Measurements from ENCODE around the gene FLT4.

The FLT4 gene

DNA sequence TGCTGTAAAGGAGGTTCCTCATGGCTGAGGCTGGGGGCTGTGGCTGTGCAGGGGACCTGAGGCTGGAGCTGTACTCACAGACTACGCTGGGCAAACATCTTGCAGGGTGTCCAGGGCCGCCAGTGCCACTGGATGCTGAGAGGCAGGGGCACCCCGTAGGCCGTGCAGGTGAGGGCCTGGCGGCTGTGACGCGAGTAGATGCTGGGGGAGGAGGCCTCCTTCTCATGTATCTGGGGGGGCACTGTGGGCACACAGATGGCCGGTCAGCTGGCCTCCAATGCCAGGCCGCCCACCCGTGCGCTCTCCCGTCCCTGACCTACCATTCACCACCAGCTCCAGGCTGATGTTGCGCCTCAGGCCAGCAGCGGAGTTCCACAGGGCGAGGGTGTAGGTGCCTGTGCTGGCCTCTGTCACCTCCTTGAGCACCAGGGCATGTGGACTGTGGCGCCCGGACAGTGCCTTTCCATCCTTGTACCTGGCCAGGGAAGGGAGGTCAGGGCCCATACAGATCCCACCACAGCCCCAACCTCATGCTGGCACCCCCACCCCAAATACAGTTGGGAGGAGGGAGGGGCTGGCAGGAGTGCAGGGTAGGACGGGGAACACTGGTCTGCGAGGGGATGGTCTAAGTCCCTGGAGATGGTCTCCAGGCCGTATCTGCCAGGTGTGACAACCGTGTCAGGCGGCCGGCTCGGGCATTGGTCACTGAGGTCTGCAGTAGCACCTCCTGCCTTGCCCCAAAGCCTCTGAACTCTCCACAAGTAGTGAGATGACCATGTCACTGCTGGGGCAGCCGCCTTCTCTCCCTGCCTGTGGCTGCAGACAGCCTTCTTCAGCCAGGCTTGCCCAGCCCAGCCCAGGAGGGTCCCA is 23.4 kb downstream of the FLT4 start:
- DNase-seq (ENCODE audit: low spot score in 2 of 2): no peak
- no peaks in the 10 kb centered on the region for H3K9me3 Mint-ChIP-seq
- no peak for ATAC-seq (replicated peaks; ENCODE audit: extremely low read depth, poor library complexity, severe bottlenecking)
- H3K4me1 Mint-ChIP-seq: peaks cover 15% of the 10 kb centered on the region
- peaks cover 3% of the 10 kb centered on the region for H3K36me3 Mint-ChIP-seq (ENCODE audit: insufficient read depth)
- H3K27me3 Mint-ChIP-seq: no peaks in the 10 kb centered on the region
- H3K4me3 Mint-ChIP-seq: no peak overlapping the region
- H3K27ac Mint-ChIP-seq (ENCODE audit: low read depth): no peak overlapping the region

DNA sequence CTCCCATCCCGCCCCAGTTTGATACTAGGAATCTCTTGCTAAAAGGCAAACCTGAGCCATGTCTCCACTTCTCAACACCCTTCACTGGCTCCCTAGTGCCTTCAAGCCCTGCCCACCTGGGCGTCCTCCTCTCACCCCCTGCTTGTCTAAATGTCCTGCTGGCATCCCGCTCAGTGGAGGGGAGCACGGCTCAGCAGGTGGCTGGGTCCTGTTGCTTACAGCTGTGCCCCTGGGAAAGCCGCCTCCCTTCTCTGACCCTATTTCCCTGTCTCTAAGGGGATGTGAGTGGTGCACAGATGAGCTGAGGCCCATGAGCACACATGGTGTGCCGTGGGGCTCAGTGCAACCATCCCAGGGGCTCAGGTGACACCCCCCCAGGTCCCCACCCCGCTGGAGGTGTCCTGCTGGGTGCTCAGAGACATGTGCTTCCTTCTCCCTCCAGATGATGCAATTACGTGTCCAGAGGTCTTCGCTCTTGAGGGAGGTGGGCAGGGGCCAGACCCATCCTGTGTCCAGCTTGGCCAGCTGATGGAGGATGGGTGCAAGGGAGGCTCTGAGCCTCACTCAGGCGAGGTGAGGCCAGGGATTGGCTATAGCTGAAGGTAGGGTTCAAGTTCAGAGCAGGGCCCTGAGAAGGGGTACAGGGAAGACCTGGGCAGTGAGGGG is 24.1 kb downstream of the FLT4 start:
- H3K4me1 Mint-ChIP-seq: peaks cover 15% of the 10 kb centered on the region
- ATAC-seq (replicated peaks; ENCODE audit: extremely low read depth, poor library complexity, severe bottlenecking): no peak

DNA sequence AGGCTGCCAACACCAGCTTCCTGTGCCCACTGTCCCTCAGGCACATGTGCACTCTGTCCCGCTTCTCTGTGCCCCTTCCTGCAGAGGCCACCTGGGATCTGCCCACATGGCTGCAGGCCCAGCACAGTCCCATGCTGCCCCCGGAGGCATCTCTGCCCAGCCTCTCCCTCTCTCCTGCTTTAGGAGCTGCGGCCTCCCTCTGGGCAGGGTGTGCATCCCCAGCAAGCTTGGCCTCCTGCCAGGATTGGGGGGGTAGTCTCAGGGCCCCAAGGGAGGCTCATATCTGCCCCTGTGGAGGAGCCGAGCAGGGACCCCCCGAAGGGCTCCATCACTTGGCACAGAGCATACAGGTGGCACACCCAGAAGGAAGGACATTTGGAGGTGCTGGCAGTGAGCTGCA is 24.8 kb downstream of the FLT4 start:
- no peak overlapping the region for H3K4me3 Mint-ChIP-seq
- no peaks in the 10 kb centered on the region for H3K27me3 Mint-ChIP-seq
- H3K36me3 Mint-ChIP-seq (ENCODE audit: insufficient read depth): peaks cover 2% of the 10 kb centered on the region
- H3K4me1 Mint-ChIP-seq: peaks cover 15% of the 10 kb centered on the region
- DNase-seq (ENCODE audit: low spot score in 2 of 2): no peak
- no peak for ATAC-seq (replicated peaks; ENCODE audit: extremely low read depth, poor library complexity, severe bottlenecking)
- no peak overlapping the region for H3K27ac Mint-ChIP-seq (ENCODE audit: low read depth)
- no peaks in the 10 kb centered on the region for H3K9me3 Mint-ChIP-seq

More for the DNA sequence above, 24.1 kb downstream of the FLT4 start:
- peak overlapping the region; percentile 75 for H3K27ac Mint-ChIP-seq (ENCODE audit: low read depth)
- no peak overlapping the region for H3K4me3 Mint-ChIP-seq
- H3K27me3 Mint-ChIP-seq: no peaks in the 10 kb centered on the region
- peaks cover 3% of the 10 kb centered on the region for H3K36me3 Mint-ChIP-seq (ENCODE audit: insufficient read depth)
- no peak for DNase-seq (ENCODE audit: low spot score in 2 of 2)
- no peaks in the 10 kb centered on the region for H3K9me3 Mint-ChIP-seq

DNA sequence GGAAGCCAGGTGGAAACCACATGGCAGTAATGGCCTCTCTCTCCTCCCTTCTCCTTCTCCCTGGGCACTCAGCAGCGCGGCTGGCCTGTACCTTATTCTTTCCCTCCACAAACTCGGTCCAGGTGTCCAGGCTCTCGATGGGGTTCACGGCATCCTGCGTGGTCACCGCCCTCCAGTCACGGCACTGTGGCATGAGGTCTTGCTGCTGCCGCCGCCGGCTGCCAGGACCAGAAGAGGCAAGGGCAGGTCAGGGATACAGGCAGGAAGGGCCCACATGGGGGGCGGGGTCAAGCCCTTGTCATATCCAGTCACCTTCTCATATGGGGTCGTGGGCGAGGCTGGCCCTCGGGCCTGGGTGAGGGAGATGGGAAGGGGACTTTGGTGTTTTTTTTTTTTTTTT is 25.6 kb downstream of the FLT4 start:
- H3K36me3 Mint-ChIP-seq (ENCODE audit: insufficient read depth): peaks cover 3% of the 10 kb centered on the region
- H3K27ac Mint-ChIP-seq (ENCODE audit: low read depth): no peak overlapping the region
- H3K4me3 Mint-ChIP-seq: no peak overlapping the region
- H3K9me3 Mint-ChIP-seq: no peaks in the 10 kb centered on the region
- ATAC-seq (replicated peaks; ENCODE audit: extremely low read depth, poor library complexity, severe bottlenecking) (no peak), DNase-seq (ENCODE audit: low spot score in 2 of 2) (no peak)
- H3K4me1 Mint-ChIP-seq: peaks cover 15% of the 10 kb centered on the region
- no peaks in the 10 kb centered on the region for H3K27me3 Mint-ChIP-seq

DNA sequence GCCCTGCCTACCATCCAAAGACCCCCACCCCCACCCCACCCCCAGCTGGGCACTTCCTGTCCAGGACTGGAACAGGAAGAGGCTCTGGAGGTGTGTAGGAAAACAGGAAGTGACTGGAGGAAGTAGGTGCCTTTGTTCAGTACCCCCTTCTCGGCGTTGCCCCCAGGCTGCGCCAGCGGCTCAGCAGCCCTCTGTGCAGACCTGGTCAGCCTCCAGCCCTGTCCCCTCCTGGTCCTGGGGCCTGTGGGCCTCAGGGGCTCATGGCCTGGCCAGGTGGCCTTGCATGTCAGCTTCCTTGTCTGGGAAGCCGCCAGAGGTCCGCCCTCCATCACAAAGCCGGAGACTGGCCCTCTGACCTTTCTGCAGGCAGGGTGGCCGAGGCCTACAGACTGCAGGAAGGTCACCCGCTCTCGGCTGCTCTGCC is 26.0 kb downstream of the FLT4 start:
- no peak overlapping the region for H3K4me3 Mint-ChIP-seq
- no peaks in the 10 kb centered on the region for H3K9me3 Mint-ChIP-seq
- no peaks in the 10 kb centered on the region for H3K27me3 Mint-ChIP-seq
- H3K27ac Mint-ChIP-seq (ENCODE audit: low read depth): no peak overlapping the region
- peaks cover 3% of the 10 kb centered on the region for H3K36me3 Mint-ChIP-seq (ENCODE audit: insufficient read depth)
- ATAC-seq (replicated peaks; ENCODE audit: extremely low read depth, poor library complexity, severe bottlenecking): no peak
- peaks cover 15% of the 10 kb centered on the region for H3K4me1 Mint-ChIP-seq
- no peak for DNase-seq (ENCODE audit: low spot score in 2 of 2)

DNA sequence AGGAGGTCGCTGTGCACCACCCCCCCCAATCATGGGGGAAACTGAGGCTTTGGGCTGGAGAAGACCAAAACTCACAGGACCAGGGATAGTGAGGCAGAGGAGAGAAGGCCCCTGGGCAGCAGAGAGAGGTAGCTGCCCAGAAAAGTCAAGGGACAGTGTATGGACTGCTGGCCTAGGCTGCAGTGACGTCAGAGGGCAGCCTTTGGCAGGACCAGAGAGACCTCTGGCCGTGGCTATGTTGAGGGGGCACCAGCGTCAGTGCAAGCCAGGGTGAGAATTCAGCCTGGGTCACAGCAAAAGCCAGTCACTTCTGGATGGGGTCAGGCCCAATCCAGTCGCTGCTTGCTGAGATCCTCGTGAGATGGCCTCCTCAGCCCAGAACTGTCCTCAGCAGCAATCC is 26.5 kb downstream of the FLT4 start:
- H3K4me1 Mint-ChIP-seq: peaks cover 15% of the 10 kb centered on the region
- DNase-seq (ENCODE audit: low spot score in 2 of 2): no peak
- no peaks in the 10 kb centered on the region for H3K27me3 Mint-ChIP-seq
- no peak for ATAC-seq (replicated peaks; ENCODE audit: extremely low read depth, poor library complexity, severe bottlenecking)
- H3K9me3 Mint-ChIP-seq: no peaks in the 10 kb centered on the region
- H3K4me3 Mint-ChIP-seq: no peak overlapping the region
- no peak overlapping the region for H3K27ac Mint-ChIP-seq (ENCODE audit: low read depth)
- peaks cover 3% of the 10 kb centered on the region for H3K36me3 Mint-ChIP-seq (ENCODE audit: insufficient read depth)

DNA sequence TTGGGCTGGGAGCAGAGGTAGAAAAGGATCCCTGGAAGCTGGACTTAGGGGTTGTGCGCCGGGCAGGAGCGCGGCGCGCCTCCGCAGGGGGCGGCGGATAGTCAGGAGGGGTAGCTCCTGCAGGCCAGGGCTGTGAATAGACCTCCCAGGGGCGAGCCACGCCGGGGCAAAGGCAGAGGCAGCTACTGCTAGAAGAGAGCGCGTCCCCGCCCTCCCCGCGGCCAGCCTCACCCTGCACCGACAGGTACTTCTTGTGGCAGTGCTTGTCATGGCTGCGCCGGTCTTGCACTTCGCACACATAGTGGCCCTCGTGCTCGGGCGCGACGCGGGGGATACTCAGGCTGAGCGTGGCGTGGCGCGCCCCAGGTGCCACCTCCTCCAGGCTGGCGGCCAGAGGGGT is 28.1 kb downstream of the FLT4 start:
- Mint-ChIP-seq H3K4me3 (no peak overlapping the region), H3K9me3 (no peaks in the 10 kb centered on the region), H3K36me3 (ENCODE audit: insufficient read depth) (peaks cover 3% of the 10 kb centered on the region), H3K27me3 (no peaks in the 10 kb centered on the region), H3K27ac (ENCODE audit: low read depth) (no peak overlapping the region), H3K4me1 (peaks cover 15% of the 10 kb centered on the region)
- no peak for DNase-seq (ENCODE audit: low spot score in 2 of 2)
- ATAC-seq (replicated peaks; ENCODE audit: extremely low read depth, poor library complexity, severe bottlenecking): no peak

DNA sequence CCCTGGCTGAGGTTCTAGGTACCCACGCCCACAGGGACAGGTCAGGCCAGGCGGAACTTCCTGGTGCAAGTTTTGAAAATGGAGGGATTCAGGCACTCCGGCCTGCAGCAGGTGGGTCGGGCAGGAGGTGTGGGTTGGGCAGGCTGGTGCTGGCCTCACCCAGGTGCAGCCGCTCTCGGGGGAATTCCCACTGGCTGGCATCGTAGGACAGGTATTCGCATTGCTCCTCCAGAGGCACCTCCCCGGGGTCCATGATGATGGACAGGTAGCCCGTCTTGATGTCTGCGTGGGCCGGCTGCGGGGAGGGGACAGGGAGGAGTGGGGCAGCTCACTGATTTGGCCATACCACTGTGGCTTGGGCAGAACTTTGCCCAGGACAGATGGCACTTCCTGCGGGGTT is 29.4 kb downstream of the FLT4 start:
- H3K36me3 Mint-ChIP-seq (ENCODE audit: insufficient read depth): peaks cover 5% of the 10 kb centered on the region
- no peaks in the 10 kb centered on the region for H3K9me3 Mint-ChIP-seq
- no peak for DNase-seq (ENCODE audit: low spot score in 2 of 2)
- no peak for ATAC-seq (replicated peaks; ENCODE audit: extremely low read depth, poor library complexity, severe bottlenecking)
- no peaks in the 10 kb centered on the region for H3K27me3 Mint-ChIP-seq
- no peak overlapping the region for H3K27ac Mint-ChIP-seq (ENCODE audit: low read depth)
- no peak overlapping the region for H3K4me3 Mint-ChIP-seq
- H3K4me1 Mint-ChIP-seq: peaks cover 11% of the 10 kb centered on the region

DNA sequence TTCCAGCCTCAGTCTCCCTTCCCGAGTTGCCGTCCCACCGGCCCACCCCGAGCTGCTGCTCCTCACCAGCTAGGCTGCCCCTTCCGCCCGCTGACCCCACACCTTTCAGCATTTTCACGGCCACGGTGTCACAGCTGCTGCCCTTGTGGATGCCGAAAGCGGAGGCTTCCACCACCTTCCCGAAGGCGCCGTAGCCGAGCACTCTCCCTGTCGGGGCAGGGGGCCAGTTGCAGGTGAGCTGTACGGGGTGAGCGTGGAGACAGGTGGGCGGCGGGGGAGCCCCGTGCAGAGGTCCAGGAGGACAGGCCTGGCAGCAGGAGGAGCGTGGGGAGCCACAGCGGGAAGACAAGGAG is 29.9 kb downstream of the FLT4 start:
- Mint-ChIP-seq H3K4me3 (peak overlapping the region; percentile 18), H3K27me3 (no peaks in the 10 kb centered on the region), H3K4me1 (peaks cover 7% of the 10 kb centered on the region), H3K27ac (ENCODE audit: low read depth) (no peak overlapping the region), H3K9me3 (no peaks in the 10 kb centered on the region), H3K36me3 (ENCODE audit: insufficient read depth) (peaks cover 5% of the 10 kb centered on the region)
- ATAC-seq (replicated peaks; ENCODE audit: extremely low read depth, poor library complexity, severe bottlenecking): no peak
- no peak for DNase-seq (ENCODE audit: low spot score in 2 of 2)

DNA sequence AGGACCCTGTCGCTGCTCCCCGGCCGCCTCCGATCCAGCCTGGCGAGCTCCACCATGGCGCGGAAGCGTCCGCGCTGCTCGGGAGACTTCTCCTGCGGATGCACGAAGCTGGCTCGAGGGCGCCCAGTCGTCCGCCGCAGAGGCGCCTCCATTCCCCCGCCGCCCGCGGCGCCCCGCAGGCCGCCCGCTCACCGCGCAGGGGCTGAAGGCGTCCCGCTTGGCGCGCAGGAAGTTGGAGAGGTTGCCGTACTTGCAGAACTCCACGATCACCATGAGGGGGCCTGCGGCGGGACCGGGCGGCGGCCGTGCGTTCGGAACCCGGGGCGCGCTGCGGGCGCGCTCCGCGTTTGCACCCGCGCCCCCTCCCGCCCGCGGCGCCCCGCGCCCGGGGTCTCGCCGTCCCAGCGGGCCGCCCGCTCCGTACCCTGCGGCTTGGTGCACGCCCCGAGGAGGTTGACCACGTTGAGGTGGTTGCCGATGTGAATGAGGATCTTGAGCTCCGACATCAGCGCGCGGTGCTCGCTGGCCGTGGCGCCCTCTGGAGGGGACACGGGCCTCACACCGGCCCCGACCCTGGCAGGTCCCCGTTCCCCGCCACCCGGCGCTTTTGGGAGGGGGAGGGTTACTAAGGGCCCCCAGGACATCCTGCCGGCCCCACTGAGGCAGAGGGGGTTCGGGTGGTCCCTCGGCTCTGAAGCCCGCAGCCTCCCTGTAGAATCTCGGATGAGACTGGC is 30.4 kb downstream of the FLT4 start:
- H3K4me1 Mint-ChIP-seq: peaks cover 5% of the 10 kb centered on the region
- no peak overlapping the region for H3K27ac Mint-ChIP-seq (ENCODE audit: low read depth)
- ATAC-seq (replicated peaks; ENCODE audit: extremely low read depth, poor library complexity, severe bottlenecking) (peak; percentile 58), DNase-seq (ENCODE audit: low spot score in 2 of 2) (no peak)
- no peaks in the 10 kb centered on the region for H3K27me3 Mint-ChIP-seq
- H3K36me3 Mint-ChIP-seq (ENCODE audit: insufficient read depth): peaks cover 5% of the 10 kb centered on the region
- peak overlapping the region; percentile 18 for H3K4me3 Mint-ChIP-seq
- H3K9me3 Mint-ChIP-seq: no peaks in the 10 kb centered on the region

DNA sequence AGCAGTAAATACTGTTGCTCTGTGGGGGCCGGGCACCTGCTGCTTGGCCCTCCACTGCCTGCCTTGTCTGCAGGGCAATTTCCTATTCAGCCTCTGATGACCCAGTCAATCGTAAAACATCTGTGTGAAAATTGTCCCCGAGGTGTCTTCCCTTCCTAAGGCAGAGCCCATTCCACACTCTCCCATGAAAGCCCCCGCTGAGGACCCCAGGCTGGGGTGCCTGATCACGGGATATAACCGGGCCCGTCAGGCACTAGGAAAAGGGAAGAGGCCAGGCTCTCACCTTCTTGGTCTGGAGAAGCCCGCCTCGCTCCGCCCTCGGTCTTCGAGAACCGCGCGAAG is 30.9 kb downstream of the FLT4 start:
- Mint-ChIP-seq H3K36me3 (ENCODE audit: insufficient read depth) (peaks cover 5% of the 10 kb centered on the region), H3K4me3 (no peak overlapping the region), H3K27me3 (no peaks in the 10 kb centered on the region), H3K27ac (ENCODE audit: low read depth) (peak overlapping the region; percentile 41), H3K4me1 (no peaks in the 10 kb centered on the region), H3K9me3 (no peaks in the 10 kb centered on the region)
- DNase-seq (ENCODE audit: low spot score in 2 of 2) (no peak), ATAC-seq (replicated peaks; ENCODE audit: extremely low read depth, poor library complexity, severe bottlenecking) (no peak)

DNA sequence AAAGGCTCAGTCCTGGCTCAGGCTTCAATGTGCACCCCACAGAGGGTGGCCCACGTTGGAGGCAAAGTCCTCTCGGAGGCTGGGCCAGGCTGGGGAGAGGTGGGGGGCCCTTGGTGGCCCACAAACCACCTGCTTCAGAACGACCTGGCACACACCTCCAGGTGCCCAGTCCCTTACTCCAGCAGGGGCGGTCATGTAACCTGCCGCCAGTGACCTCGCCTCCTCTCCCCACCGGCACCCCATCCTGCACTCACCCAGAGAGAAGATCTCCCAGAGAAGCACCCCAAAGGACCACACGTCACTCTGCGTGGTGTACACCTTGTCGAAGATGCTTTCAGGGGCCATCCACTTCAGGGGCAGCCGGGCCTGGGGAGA is 35.6 kb downstream of the FLT4 start:
- Mint-ChIP-seq H3K4me1 (no peaks in the 10 kb centered on the region), H3K9me3 (no peaks in the 10 kb centered on the region), H3K27ac (ENCODE audit: low read depth) (no peak overlapping the region), H3K27me3 (no peaks in the 10 kb centered on the region), H3K4me3 (no peak overlapping the region), H3K36me3 (ENCODE audit: insufficient read depth) (peaks cover 4% of the 10 kb centered on the region)
- ATAC-seq (replicated peaks; ENCODE audit: extremely low read depth, poor library complexity, severe bottlenecking) (no peak), DNase-seq (ENCODE audit: low spot score in 2 of 2) (no peak)

All from central memory CD8-positive, alpha-beta T cell (primary cell).